HepG2 (cell line): Measurements from ENCODE around the gene MAP3K9. TPM values are rescaled to one million over a fixed set of nuclear protein-coding genes. Genes with fewer than 3 reads are reported as not detected.

Experiments used
- ATF7-NPFF ChIP-seq: sonication (generic); formaldehyde crosslinking; IDR thresholded peaks from 2 replicates; pipeline ENCODE4 v1.8.1; 2023; ENCODE audit warnings: mild to moderate bottlenecking, low read depth, missing genetic modification reagents, moderate library complexity
- FOSL1 ChIP-seq: sonication (generic); formaldehyde crosslinking; IDR thresholded peaks from 2 replicates; pipeline ENCODE4 v1.9.0; 2021; ENCODE audit warnings: missing genetic modification reagents, borderline replicate concordance
- HNF4G ChIP-seq, 2 experiments: sonication (generic) in 1 of 2; formaldehyde crosslinking in 1 of 2; IDR thresholded peaks; 2 replicates each; pipeline versions ENCODE4 v1.4.0 to v1.6.1; 2011 to 2020; ENCODE audit warnings: borderline replicate concordance in 2 of 2, low read depth in 2 of 2, mild to moderate bottlenecking in 2 of 2, low read length in 1 of 2, missing genetic modification reagents in 1 of 2, moderate library complexity in 1 of 2
- MIER3 ChIP-seq: IDR thresholded peaks from 2 replicates; pipeline ENCODE4 v1.6.1; 2016; ENCODE audit warnings: missing compliant biosample characterization, borderline replicate concordance
- RCOR2 ChIP-seq: IDR thresholded peaks from 2 replicates; pipeline ENCODE4 v1.6.1; 2016; ENCODE audit warnings: missing biosample characterization, missing genetic modification reagents
- TGIF2 ChIP-seq: IDR thresholded peaks from 2 replicates; pipeline ENCODE4 v1.6.1; 2016; ENCODE audit warnings: control low read depth, missing compliant biosample characterization
- ZFAT ChIP-seq: sonication (generic); formaldehyde crosslinking; conservative IDR thresholded peaks from 2 replicates; pipeline ENCODE4 v1.8.1; 2023; ENCODE audit warnings: missing genetic modification reagents, inconsistent platforms
- ZNF615 ChIP-seq: sonication (generic); formaldehyde crosslinking; IDR thresholded peaks from 2 replicates; pipeline ENCODE4 v1.5.0; 2020; ENCODE audit warnings: mild to moderate bottlenecking, missing genetic modification reagents, borderline replicate concordance
- ZNF772 ChIP-seq: sonication (generic); formaldehyde crosslinking; IDR thresholded peaks from 2 replicates; pipeline ENCODE4 v1.5.0; 2020; ENCODE audit warnings: mild to moderate bottlenecking, missing genetic modification reagents
- ZNF788 ChIP-seq: sonication (generic); formaldehyde crosslinking; IDR thresholded peaks from 2 replicates; pipeline ENCODE4 v1.5.0; 2020; ENCODE audit warnings: mild to moderate bottlenecking, missing genetic modification reagents, borderline replicate concordance
- polyA plus RNA-seq, 8 experiments: library from polyadenylated mRNA; depleted of rRNA in 3 of 8; stranded (reverse) in 7 of 8; unstranded in 1 of 8; fragments of >200 nt; fragmentation: Illumina TruSeq in 4 of 8; extraction: Trizol in 4 of 8; gene quantifications; 2 replicates each; pipeline versions ENCODE4 v1.2.1 to v1.2.3, GENCODE V29; 2011 to 2016; ENCODE audit warnings: low read depth in 4 of 8, missing spikeins in 1 of 8, mixed read lengths in 1 of 8; ENCODE audit not compliant: insufficient read depth in 1 of 8
- total RNA-seq, 5 experiments: library from RNA; depleted of rRNA; stranded (reverse); fragments of >200 nt; fragmentation: Illumina TruSeq; extraction: Trizol; gene quantifications; 2 replicates each; pipeline ENCODE4 v1.2.3, GENCODE V29; 2016; ENCODE audit warnings: low read depth in 1 of 5
- TF ChIP-seq, protein P1 (sequence below): sonication (generic); formaldehyde crosslinking; IDR thresholded peaks from 2 replicates; pipeline ENCODE4 v1.8.1; 2023; ENCODE audit warnings: mild to moderate bottlenecking, missing genetic modification reagents
- TF ChIP-seq, protein P2 (sequence below): sonication (generic); formaldehyde crosslinking; IDR thresholded peaks from 2 replicates; pipeline ENCODE4 v1.5.1; 2020; ENCODE audit warnings: mild to moderate bottlenecking, missing genetic modification reagents
- TF ChIP-seq, protein P3 (sequence below): IDR thresholded peaks from 2 replicates; pipeline ENCODE4 v1.6.1; 2012; ENCODE audit warnings: low read length, improper control_type of control experiment
- TF ChIP-seq, protein P4 (sequence below): sonication (generic); formaldehyde crosslinking; IDR thresholded peaks from 2 replicates; pipeline ENCODE4 v1.4.0; 2020; ENCODE audit warnings: missing genetic modification reagents
- TF ChIP-seq, protein P5 (sequence below): IDR thresholded peaks from 2 replicates; pipeline ENCODE4 v1.6.1; 2016; ENCODE audit warnings: low read depth

Gene MAP3K9
- total and polyA plus RNA-seq, 2 of the 13 experiments (the other 11 are each of a cell fraction or from before 2014, with no cell fraction given), result 4.3 to 4.5 TPM

DNA sequence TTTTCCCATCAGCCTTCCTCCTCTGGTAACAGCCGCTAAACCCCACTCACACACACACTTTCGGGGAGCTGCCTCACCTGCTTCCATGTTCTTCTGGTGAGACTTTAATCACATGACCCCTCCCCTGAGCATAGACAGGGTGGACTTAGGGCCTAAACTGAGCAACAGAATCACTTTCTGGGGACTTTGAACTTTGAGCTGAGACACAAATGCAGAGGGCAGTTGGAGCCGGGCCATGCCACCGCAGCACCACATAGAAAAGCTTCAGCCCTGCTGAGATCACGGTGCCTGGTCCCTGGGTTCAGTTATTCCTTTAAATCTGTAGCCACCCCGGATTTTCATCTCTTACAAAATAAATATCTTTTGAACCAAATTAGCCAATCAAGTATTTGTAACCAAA lies 18.4 kb upstream of the MAP3K9 start (continued):
- TF ChIP-seq, protein P1, sequence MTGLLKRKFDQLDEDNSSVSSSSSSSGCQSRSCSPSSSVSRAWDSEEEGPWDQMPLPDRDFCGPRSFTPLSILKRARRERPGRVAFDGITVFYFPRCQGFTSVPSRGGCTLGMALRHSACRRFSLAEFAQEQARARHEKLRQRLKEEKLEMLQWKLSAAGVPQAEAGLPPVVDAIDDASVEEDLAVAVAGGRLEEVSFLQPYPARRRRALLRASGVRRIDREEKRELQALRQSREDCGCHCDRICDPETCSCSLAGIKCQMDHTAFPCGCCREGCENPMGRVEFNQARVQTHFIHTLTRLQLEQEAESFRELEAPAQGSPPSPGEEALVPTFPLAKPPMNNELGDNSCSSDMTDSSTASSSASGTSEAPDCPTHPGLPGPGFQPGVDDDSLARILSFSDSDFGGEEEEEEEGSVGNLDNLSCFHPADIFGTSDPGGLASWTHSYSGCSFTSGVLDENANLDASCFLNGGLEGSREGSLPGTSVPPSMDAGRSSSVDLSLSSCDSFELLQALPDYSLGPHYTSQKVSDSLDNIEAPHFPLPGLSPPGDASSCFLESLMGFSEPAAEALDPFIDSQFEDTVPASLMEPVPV (CRISPR knock-in tag), result no peak
- TF ChIP-seq ZNF615 (CRISPR knock-in tag) (no peak), FOSL1 (no peak), MIER3 (CRISPR knock-in tag) (no peak), ZFAT (CRISPR knock-in tag) (no peak), ZNF772 (CRISPR knock-in tag) (no peak), TGIF2 (CRISPR knock-in tag) (no peak), ZNF788 (CRISPR knock-in tag) (peak; percentile 30; the same call in 1 of the 2 replicates), HNF4G (IDR thresholded peaks at IDR 0.05; ENCODE audit: borderline replicate concordance, low read depth, low read length) (peak; percentile 84), HNF4G (CRISPR knock-in tag; IDR thresholded peaks at IDR 0.05; ENCODE audit: borderline replicate concordance, low read depth) (peak; percentile 81; the same call in 1 of the 2 replicates), RCOR2 (0 out of 2 replicates have a peak, but pooled peaks have one; percentile 42), ATF7-NPFF (CRISPR knock-in tag) (no peak)
- TF ChIP-seq, protein P2, sequence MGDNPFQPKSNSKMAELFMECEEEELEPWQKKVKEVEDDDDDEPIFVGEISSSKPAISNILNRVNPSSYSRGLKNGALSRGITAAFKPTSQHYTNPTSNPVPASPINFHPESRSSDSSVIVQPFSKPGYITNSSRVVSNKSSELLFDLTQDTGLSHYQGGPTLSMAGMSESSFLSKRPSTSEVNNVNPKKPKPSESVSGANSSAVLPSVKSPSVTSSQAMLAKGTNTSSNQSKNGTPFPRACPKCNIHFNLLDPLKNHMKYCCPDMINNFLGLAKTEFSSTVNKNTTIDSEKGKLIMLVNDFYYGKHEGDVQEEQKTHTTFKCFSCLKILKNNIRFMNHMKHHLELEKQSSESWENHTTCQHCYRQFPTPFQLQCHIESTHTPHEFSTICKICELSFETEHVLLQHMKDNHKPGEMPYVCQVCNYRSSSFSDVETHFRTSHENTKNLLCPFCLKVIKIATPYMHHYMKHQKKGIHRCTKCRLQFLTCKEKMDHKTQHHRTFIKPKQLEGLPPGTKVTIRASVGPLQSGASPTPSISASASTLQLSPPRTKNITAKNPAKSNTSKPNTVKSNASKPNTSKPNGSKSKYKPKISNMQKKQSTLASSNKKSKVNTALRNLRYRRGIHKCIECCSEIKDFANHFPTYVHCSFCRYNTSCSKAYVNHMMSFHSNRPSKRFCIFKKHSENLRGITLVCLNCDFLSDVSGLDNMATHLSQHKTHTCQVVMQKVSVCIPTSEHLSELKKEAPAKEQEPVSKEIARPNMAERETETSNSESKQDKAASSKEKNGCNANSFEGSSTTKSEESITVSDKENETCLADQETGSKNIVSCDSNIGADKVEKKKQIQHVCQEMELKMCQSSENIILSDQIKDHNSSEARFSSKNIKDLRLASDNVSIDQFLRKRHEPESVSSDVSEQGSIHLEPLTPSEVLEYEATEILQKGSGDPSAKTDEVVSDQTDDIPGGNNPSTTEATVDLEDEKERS (CRISPR knock-in tag), result no peak
- TF ChIP-seq, protein P3, sequence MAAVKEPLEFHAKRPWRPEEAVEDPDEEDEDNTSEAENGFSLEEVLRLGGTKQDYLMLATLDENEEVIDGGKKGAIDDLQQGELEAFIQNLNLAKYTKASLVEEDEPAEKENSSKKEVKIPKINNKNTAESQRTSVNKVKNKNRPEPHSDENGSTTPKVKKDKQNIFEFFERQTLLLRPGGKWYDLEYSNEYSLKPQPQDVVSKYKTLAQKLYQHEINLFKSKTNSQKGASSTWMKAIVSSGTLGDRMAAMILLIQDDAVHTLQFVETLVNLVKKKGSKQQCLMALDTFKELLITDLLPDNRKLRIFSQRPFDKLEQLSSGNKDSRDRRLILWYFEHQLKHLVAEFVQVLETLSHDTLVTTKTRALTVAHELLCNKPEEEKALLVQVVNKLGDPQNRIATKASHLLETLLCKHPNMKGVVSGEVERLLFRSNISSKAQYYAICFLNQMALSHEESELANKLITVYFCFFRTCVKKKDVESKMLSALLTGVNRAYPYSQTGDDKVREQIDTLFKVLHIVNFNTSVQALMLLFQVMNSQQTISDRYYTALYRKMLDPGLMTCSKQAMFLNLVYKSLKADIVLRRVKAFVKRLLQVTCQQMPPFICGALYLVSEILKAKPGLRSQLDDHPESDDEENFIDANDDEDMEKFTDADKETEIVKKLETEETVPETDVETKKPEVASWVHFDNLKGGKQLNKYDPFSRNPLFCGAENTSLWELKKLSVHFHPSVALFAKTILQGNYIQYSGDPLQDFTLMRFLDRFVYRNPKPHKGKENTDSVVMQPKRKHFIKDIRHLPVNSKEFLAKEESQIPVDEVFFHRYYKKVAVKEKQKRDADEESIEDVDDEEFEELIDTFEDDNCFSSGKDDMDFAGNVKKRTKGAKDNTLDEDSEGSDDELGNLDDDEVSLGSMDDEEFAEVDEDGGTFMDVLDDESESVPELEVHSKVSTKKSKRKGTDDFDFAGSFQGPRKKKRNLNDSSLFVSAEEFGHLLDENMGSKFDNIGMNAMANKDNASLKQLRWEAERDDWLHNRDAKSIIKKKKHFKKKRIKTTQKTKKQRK, result no peak
- TF ChIP-seq, protein P4, sequence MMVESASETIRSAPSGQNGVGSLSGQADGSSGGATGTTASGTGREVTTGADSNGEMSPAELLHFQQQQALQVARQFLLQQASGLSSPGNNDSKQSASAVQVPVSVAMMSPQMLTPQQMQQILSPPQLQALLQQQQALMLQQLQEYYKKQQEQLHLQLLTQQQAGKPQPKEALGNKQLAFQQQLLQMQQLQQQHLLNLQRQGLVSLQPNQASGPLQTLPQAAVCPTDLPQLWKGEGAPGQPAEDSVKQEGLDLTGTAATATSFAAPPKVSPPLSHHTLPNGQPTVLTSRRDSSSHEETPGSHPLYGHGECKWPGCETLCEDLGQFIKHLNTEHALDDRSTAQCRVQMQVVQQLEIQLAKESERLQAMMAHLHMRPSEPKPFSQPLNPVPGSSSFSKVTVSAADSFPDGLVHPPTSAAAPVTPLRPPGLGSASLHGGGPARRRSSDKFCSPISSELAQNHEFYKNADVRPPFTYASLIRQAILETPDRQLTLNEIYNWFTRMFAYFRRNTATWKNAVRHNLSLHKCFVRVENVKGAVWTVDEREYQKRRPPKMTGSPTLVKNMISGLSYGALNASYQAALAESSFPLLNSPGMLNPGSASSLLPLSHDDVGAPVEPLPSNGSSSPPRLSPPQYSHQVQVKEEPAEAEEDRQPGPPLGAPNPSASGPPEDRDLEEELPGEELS, result no peak
- TF ChIP-seq, protein P5, sequence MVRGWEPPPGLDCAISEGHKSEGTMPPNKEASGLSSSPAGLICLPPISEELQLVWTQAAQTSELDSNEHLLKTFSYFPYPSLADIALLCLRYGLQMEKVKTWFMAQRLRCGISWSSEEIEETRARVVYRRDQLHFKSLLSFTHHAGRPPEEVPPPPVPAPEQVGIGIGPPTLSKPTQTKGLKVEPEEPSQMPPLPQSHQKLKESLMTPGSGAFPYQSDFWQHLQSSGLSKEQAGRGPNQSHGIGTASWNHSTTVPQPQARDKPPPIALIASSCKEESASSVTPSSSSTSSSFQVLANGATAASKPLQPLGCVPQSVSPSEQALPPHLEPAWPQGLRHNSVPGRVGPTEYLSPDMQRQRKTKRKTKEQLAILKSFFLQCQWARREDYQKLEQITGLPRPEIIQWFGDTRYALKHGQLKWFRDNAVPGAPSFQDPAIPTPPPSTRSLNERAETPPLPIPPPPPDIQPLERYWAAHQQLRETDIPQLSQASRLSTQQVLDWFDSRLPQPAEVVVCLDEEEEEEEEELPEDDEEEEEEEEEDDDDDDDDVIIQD (CRISPR knock-in tag), result peak; percentile 58; the same call in 1 of the 2 replicates
